ENCODE data around the gene RANBP6.
"Not testable (repeated sequence)": the region's sequence is repeated elsewhere in the genome, so short reads cannot be mapped to it uniquely, and the experiment has no call there.

Gene RANBP6

DNA sequence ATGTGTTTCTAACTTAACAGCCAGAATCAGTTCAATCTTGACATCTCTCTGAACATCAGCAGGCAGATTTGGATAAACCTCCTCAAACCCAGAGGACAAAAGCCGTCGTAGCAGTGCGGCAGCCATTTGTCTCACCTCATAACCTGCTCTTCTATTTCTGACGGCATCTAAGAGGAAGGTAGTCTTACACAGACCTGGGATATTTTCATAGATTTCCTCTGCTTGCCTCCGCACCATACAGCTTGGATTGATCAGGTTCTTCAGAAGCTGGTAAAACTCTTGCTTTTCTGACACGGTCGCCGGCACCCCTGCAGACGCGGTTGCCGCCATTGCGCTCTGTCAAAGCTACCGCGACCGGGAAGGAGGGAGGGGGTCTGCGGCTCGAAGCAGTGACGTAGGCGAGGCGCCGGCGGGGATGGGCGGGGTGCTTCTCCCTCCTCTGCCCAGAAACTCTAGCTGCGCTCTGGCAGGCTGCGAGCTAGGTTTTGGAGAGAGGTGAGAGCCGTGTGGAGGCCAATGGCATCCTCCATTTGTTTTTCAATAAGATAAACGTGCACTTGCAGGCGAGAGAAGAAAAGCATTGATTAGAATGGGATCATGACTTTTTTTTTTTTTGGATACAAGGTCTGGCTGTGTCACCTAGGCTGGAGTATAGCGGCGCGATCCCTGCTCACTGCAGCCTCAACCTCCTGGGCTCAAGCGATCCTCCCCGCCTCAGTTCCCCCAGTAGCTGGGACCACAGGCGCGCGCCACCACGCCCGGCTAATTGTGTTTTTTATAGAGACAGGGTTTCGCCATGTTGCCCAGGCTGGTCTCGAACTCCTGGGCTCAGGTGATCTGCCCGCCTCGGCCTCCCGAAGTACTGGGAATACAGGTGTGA lies at the start of gene RANBP6:
TSS of gene RANBP6 (minus strand) at position 347 of the 880 bp plus-strand sequence. CDS start at position 330, 17 bp downstream.
- peak; percentile 87 for DNase-seq

DNA sequence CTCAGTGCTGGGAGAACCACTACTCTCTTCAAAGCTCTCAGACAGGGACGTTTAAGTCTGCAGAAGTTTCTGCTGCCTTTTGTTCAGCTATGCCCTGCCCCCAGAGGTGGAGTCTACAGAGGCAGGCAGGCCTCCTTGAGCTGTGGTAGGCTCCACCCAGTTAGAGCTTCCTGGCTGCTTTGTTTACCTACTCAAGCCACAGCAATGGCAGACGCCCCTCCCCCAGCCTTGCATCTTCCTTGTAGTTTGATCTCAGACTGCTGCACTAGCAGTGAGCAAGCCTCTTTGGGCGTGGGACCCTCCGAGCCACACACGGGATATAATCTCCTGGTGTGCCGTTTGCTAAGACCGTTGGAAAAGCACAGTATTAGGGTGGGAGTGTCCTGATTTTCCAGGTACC lies 47.7 kb upstream of the RANBP6 start:
- DNase-seq = not testable (repeated sequence)

DNA sequence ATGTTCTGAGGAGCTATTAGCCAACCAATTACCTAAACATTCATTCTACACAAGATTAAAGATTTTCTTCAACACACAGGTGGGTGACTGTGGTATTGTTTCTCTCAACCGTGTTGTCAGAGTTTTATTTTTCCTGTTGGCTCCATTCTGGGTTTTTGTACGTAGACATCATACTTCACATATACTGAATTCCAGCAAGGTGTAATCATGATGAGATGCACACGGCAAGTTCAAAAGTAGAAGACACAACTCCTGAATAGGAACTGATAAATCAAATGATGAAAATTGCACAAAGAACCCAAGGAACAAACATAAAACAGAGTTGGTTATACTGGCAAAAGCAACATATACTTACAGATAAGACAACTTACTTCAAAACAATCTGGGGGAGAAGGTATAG lies 40.2 kb upstream of the RANBP6 start:
- DNase-seq = no peak

DNA sequence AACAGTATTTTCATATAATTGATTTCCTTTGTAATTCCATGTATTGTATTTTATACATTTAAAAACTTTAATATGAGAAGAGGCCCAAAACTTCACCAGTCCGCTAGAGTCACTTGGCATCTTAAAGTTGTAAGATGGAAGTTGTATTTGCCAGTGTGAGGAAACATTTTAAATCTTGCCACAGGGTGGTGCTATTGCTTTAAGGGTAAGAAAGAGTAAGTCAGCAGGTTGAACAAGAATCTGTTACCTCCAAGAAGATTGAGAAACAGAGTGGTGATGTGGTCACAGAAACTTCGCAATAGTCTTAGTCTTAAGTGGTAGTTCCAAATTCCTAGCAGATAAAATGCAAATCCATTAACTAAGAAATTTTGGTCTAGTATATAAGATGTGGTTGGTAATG lies 39.8 kb upstream of the RANBP6 start:
- peak; percentile 69 for DNase-seq

DNA sequence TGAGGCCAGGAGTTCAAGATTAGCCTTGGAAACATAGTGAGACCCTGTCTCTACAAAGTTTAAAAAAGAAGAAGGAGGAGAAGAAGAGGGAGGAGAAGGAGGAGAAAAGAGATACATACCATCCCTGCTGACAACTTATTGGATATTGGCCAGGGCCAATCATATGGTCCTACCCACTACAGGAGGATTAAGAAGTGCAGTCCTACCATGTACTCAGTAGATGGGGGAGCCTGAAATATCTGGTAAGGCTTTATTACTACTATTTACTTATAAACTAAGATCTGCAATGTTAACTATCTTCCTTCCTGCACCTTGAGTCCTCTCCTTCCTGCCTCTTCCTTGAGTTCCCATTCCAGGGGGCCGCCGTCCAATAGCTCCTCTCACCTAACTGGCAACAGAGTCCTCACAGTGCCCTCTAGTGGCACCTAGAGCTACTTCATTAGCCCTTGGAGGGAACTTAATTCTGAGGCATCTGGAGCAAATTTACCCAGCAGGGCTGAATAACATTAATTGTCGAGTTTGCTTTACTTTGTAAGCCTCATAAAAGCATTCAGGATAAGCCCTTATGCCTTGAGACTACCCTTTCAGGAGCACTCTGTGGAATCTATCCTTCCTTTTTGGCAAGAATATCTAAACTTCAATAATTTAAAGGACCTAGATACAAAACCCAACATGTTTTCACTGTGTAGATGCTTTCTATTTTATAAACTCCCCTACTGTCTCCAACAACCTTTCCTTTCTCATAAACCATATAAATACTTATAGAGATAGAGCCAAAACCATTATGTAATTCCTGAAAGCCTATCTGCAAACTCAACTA lies 39.1 kb upstream of the RANBP6 start:
- DNase-seq = peak; percentile 61

DNA sequence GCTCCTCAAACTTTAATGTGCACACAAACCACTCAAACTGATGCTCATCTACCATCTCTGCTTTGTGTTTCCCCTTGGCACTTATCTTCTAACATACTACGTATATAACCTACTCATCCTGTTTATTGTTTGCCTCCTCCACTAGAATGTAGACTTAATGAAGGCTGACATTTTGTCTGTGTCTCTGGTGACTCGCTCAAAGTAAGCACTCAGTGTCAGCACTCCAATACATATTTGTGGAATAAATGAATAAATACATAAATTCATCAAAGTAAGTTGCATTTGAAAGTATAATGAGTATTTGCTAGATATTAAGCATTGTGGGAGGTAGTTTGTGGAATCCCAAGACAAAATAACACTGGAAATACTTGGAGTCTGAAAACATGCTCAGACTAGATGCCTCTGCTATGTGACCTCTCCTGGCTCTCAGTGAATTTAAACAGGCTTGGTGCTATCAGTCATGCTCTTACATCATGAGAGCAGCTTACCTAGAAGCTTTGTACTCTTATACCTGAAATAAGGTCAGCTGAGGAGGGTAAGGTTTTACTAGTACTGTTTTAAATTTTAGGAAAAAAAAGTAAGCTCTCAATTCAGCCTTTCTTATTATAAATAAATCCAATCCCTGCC lies 37.0 kb upstream of the RANBP6 start:
- DNase-seq = no peak

DNA sequence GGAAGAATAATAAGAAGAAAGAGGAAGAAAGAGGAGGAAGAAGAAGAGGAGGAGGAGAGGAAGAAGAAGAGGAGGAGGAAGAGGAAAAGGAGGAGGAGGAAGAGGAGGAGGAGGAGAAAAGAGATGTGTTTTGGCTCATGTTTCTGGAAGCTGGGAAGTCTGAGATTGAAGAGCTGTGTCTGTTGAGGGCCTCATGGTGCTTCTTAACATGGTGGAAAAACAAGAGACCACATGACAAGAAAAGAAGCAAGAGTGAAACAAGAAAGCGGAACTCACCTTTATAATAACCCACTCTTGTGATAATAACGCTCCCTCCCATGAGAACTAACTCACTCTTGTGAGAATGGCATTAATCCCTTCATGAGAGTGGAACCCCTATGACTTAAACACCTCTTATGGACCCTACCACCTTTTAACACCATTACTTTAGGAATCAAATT lies 36.1 kb upstream of the RANBP6 start:
- DNase-seq = no peak

DNA sequence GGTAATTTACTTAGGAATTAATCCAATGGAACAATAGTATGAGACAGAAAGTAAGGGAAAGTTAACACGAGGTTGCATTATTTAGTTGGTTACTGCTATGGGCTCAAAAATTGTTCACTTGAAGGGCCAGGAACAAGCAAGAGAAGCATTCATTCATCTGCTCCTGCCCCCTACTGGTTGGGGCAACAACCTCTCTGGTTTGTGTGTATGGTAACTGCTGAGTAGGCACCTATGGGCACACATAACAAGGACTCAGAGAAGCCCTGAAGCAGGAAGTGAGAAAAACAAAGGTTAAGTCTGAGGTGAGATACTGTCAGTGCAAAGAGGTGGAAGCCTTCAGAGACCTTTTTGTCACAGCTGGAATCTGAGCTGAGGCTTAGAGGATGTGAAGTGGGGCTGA lies 34.4 kb upstream of the RANBP6 start:
- DNase-seq = peak; percentile 15

DNA sequence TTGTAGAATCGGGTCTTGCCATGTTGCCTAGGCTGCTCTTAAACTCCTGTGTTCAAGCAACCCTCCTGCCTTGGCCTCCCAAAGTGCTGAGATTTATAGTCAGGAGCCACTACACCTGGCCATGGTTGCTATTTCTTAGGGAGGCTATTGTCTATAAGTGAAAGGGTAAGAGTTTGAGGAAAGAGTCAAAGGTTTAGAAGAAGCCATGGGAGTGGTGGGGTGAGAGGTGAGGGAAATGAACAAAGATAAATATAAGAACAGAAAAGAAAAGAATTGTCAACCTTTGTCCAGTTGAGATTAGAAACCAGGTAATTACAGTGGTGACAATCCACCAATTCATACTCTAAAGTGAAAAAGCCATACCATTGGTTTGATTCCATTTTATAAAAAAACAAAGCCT lies 32.6 kb upstream of the RANBP6 start:
- no peak for DNase-seq

DNA sequence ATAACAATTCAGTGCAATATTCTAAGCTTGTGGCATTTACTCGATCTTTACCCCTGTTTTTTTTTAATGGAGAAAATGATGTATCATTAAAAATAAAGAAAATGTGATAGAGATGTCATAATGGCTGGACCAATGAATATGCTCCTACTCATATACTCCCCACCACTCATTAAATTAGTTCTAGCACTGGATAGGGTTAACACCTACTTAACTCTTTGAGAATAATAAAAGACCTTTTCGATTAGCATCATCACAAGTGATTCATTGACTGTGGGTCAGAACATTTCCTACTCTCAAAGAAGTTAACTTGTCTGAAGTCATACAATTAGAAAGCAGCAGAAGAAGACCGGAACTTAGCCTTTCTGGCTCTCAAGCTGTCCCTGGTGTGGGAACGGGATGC lies 31.6 kb upstream of the RANBP6 start:
- DNase-seq = no peak

DNA sequence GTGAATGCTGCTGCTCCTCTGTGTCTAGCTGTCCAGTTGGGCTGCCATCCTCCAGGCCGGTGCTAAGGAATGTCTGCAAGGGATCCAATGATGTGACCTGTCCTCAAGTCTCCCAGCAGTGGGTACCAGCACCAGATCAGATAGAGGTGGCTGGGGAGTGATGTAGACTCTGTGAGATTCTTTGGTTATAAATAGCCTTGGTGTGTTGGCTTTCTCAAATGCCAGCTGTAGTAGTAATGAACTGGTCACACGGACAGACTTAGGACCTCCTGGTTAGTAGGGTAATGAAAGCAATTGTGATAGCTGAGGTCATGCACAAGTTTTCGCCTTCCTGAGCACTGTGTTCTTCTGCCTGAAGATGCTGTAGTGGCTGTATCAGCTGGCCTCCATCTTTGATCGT lies 29.9 kb upstream of the RANBP6 start:
- DNase-seq = no peak

DNA sequence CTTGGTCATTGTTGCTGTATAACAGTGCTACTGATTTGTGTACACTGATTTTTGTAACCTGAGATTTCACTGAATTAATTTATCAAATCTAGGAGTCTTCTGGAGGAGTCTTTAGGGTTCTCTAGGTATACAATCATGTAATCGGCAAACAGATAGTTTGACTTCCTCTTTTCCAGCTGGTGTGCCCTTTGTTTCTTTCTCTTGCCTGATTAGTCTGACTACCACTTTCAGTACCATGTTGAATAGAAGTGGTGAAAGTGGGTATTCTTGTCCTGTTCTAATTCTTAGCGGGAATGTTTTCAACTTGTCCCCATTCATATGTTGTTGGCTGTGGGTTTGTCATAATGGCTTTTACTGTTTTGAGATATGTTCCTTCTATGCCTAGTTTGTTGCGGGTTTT lies 24.7 kb upstream of the RANBP6 start:
- DNase-seq = no peak

DNA sequence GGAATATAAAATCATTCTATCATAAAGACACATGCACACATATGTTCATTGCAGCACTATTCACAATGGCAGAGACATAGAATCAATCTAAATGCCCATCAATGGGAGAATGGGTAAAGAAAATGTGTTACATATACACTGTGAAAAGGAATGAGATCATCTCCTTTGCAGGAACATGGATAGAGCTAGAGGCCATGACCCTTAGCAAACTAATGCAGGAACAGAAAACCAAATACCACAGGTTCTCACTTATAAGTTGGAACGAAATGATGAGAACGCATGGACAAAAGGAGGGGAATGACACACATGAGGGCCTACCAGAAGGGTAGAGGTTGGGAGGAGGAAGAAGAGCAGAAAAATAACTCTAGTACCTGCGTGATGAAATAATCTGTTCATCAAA lies 21.0 kb upstream of the RANBP6 start:
- no peak for DNase-seq

DNA sequence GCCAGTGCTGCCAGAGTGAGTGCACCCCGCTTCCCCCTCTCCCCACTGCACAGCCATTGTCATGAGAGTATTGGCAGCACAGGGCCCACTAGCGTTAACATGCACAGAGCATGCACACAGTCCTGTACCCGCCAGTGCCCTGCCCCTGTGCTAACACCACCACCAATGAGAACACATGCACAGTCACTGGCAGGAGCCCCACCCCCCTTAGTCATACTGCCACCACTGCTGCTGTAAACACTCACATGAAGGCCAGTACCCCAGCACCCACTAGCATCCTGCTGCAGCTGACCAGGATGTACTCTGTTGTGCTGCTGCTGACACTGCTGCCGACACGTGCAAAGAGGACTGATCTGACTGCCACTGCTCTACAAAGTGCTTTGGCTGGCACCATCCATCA lies 19.5 kb upstream of the RANBP6 start:
- no peak for DNase-seq

DNA sequence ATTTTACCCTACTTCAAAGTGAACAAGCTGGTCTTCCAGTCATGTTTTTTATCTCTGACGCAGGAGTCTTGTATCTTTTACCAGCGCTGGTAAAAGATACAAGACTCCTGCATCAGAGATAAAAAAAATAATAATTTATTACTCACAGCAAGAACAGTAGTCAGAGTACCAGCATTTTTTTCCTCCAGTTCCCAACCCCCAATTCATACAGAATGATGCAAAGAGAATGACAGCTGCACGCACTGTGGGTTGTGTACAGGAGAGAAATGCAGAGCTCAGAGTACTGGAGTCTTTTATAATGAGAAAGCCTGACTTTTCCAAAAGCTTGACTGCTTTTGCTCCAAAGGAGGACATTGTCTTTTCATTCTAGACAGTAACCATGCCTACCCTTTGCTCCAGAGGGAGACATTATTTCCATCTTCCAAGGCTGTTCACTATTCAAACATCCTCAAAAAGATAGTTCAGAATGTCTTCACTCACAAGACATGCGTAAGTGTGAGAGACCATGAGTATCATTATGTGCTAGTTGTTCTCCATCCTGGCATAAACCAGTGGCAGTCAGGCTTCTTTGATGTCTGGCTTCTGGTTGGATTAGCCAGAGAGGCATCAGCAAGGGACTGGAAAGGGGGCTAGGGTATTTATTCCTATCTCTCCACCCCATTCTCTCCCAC lies 14.3 kb upstream of the RANBP6 start:
- no peak for DNase-seq

DNA sequence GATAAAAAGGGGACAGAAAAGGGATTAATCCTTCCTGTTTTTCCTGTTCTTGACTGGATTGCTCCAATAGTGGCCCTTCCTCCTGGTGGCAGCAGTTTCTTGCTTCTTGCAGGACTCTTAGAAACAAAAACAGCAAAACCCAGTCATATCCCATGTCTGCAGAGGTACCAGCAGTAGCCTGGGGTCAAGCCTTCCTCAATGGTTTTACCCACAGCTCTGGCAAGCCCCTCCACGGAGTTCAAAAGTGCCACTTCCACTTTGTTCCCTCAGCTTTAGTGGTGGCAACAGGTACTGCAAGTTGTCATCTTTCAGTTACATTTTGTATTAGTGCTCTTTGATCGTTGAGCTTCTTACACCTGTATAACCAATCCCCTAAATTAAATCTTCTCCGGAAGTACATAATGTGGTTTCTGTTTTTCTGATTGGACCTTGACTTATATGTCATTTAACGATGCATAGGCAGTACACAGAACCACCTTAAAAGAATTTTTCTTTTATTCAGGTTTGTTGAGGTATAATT lies 8.7 kb upstream of the RANBP6 start:
- peak; percentile 52 for DNase-seq

DNA sequence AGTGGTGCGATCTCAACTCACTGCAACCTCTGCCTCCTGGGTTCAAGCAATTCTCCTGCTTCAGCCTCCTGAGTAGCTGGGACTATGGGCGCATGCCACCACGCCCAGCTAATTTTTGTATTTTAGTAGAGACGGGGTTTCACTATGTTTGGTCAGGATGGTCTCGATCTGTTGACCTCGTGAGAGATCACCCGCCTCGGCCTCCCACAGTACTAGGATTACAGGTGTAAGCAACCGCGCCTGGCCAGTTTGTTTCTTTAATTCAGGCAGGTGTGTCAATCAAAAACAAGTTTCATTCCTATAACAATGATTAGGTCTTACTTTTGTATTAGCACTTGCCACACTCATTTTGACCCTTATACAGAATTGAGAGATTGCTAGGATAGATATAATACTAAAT lies 1.6 kb upstream of the RANBP6 start:
- not testable (repeated sequence) for DNase-seq

DNA sequence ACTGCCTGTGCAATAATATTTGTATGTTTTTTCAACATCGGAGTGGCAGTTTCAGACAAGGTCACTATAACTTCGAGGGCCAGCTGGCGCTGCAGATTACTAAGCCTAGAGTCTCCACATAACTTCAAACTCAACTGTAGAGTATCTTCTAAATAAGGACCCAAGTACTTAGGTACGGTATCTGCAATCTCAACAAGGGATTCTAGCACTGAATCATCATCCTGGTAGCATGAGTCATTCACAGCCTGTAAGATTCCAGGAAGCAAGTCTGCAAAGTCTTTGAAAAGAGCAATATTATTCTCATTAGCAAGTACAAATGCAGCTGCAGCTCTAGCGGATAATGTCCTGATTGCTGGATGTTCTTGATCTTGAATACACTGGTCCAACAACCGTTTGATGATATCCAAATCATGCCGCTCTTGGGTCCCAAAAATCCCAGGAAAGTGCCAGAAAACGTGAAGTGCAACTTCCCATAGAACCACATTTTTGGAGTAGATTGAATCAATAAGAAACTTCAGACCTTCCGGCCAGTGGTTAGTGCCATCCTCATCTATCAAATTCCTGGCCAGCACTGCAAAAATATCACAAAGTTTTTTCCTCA lies 654 bp downstream of the RANBP6 start:
- peak; percentile 71 for DNase-seq

DNA sequence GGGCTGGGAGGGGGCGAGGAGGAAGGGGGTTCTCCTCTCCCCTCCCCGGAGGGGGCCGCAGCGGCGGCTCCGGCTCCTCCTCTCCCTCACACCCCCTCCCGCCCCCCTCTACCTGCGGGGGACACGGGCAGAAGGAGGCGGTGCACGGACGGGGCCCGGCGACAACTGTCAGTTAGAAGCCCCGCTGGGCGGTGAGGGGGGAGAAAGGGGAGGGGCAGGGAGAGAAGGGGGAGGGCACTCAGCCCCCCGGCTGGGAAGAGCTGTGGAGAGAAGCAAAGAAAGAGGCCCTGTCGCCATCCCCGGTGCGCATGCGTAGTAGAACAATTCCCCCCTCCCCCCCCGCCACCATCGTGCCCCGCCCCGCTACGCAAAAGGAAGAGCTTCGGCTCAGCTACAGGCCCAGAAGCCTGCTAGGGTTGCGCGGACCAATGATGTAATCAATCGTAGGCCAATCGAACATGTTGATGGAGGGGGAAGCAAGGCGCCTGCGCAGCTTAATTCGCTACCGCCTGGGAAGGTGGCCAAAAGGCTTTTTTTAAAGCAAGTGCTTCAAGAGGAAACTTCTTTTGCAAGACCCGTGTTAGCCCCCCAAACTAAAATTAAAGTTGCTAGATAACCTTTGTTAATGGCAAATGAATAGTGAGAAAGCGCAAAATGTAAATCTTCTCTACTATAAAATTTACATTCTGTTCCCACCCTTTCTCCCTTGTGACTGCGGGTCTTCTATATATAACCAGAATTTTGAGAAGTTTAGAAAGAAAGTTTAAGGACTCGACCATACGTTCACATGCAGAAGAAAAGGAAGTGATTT lies 7.0 kb downstream of the RANBP6 start:
- peak; percentile 98 for DNase-seq

DNA sequence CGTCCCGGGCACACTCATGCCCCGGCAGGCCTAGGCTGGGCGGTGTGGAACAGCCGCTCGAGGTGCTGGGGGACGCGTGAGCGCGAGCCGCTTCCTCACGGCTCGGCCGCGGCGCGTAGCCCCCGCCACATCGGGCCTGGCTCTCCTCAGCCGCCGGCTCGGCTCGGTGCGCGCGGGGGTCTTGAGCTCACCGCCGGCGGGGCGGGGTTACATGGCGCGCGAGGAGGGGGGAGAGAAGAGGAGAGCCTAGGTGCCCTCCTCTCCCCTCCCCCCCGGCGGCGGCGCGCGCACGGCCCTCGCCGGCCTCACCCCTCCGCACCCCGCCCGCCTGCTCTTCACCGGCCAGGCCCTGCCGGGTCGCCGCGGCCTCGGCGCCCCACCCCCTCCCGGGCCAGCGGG lies 7.7 kb downstream of the RANBP6 start:
- DNase-seq = peak; percentile 68

DNA sequence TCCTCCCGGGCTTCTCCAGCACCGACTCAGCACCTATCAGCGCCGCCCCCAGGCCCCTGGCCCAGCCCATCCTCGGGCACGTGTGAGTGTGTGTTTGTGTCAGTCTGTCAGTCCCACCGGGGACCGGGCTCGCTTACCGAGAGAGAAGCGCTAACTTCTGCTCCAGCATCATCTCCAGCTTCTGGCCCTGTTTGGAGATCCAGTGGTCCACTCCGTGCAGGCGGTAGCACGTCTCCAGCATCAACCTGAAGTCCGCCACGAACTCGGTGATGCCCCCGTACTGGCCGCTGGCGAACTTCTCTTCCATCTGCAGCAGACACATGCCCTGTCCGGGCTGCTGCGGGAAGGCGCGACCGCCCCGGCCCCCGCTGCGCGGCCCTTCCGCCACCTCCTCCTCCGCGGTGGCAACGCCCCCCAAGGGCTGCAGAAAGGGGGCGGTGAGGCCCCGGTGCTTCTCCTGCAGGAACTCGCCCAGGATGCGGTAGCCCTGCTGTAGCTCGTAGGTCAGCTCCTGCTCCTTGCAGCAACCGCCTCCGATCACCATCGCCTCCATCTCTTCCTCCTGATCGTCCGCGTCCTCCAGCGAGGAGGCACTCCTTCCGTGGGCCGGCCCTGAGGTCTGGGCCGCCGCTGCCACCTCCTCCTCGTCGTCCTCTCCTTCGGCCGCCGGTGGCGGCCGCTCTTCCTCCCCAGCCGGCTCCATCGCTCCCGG lies 8.2 kb downstream of the RANBP6 start:
- DNase-seq = peak; percentile 94

All from CD4-positive, alpha-beta T cell treated with Interleukin-4 for 4 hours (primary cell).